Liver (tissue), 3 donors: ENCODE data around the gene CBX8.
A peak's percentile ranks its signal among the peaks of the same experiment; 100 is the strongest.

ENCODE experiments used
- CTCF ChIP-seq: fragments of 150-350 bp; IDR thresholded peaks from 2 replicates; pipeline ENCODE4 v1.5.1; 2017; ENCODE audit warnings: improper control_type of control experiment, low read depth, low read length; ENCODE audit not compliant: missing input control
- JUND ChIP-seq, 2 donors: IDR thresholded peaks; 2 replicates each; pipeline ENCODE4 v1.6.1; 2016; ENCODE audit warnings: antibody characterized with exemption in 2 of 2
- MAX ChIP-seq: IDR thresholded peaks from 2 replicates; pipeline ENCODE4 v1.6.1; 2016; ENCODE audit warnings: antibody characterized with exemption
- REST ChIP-seq: IDR thresholded peaks from 2 replicates; pipeline ENCODE4 v1.6.1; 2016; ENCODE audit warnings: antibody characterized with exemption, mild to moderate bottlenecking
- ZBTB33 ChIP-seq: IDR thresholded peaks from 2 replicates; pipeline ENCODE4 v1.6.1; 2016; ENCODE audit warnings: antibody characterized with exemption
- donor health status: healthy.
- donor health status: healthy.

- no peak for TF ChIP-seq CTCF
- TF ChIP-seq ZBTB33: no peak
- no peak for TF ChIP-seq REST
- TF ChIP-seq MAX: no peak
- TF ChIP-seq JUND (IDR thresholded peaks at IDR 0.05): peak in 1 of 2 donors; percentile 4
Measured at GRCh38 chr17:79845601-79845949, 48.7 kb upstream of the CBX8 start.
